ENCODE measurements around the gene RABAC1.
"Not testable (repeated sequence)": the region's sequence is repeated elsewhere in the genome, so short reads cannot be mapped to it uniquely, and the experiment has no call there.

Gene RABAC1

GRCh38 chr19:41947091-41947490 is 12.0 kb downstream of the RABAC1 start:
- TF ChIP-seq GATA1 (IDR thresholded peaks at IDR 0.05; ENCODE audit: low read depth, low read length) (no peak), POLR2A (IDR thresholded peaks at IDR 0.05; ENCODE audit: low read length) (no peak)
- DNase-seq = peak in 1 of 2 experiments; percentile 24

GRCh38 chr19:41945135-41945766 is 13.9 kb downstream of the RABAC1 start:
- DNase-seq = no peak

GRCh38 chr19:41944336-41944735 is 14.8 kb downstream of the RABAC1 start:
- TF ChIP-seq POLR2A (IDR thresholded peaks at IDR 0.05; ENCODE audit: low read length) (no peak), GATA1 (IDR thresholded peaks at IDR 0.05; ENCODE audit: low read depth, low read length) (no peak)
- no peak for DNase-seq

More at GRCh38 chr19:41945135-41945766, 13.9 kb downstream of the RABAC1 start:
- TF ChIP-seq GATA1 (IDR thresholded peaks at IDR 0.05; ENCODE audit: low read depth, low read length) (no peak), POLR2A (IDR thresholded peaks at IDR 0.05; ENCODE audit: low read length) (no peak)

- no peak for TF ChIP-seq POLR2A (IDR thresholded peaks at IDR 0.05; ENCODE audit: low read length)
- no peak for TF ChIP-seq GATA1 (IDR thresholded peaks at IDR 0.05; ENCODE audit: low read depth, low read length)
- DNase-seq = no peak
Measured at GRCh38 chr19:41941410-41942202, 17.5 kb downstream of the RABAC1 start.

- no peak for DNase-seq
- no peak for TF ChIP-seq POLR2A (IDR thresholded peaks at IDR 0.05; ENCODE audit: low read length)
- no peak for TF ChIP-seq GATA1 (IDR thresholded peaks at IDR 0.05; ENCODE audit: low read depth, low read length)
Measured at GRCh38 chr19:41940731-41941409, 18.3 kb downstream of the RABAC1 start.

- no peak for DNase-seq
- TF ChIP-seq GATA1 (IDR thresholded peaks at IDR 0.05; ENCODE audit: low read depth, low read length) (no peak), POLR2A (IDR thresholded peaks at IDR 0.05; ENCODE audit: low read length) (no peak)
Measured at GRCh38 chr19:41939861-41940730, 19.0 kb downstream of the RABAC1 start.

- not testable (repeated sequence) for DNase-seq
Measured at GRCh38 chr19:41939209-41939608, 19.9 kb downstream of the RABAC1 start.

GRCh38 chr19:41937525-41938468 is 21.3 kb downstream of the RABAC1 start:
- DNase-seq = no peak
- no peak for TF ChIP-seq POLR2A (IDR thresholded peaks at IDR 0.05; ENCODE audit: low read length)
- no peak for TF ChIP-seq GATA1 (IDR thresholded peaks at IDR 0.05; ENCODE audit: low read depth, low read length)

- no peak for DNase-seq
- TF ChIP-seq GATA1 (IDR thresholded peaks at IDR 0.05; ENCODE audit: low read depth, low read length) (no peak), POLR2A (IDR thresholded peaks at IDR 0.05; ENCODE audit: low read length) (no peak)
Measured at GRCh38 chr19:41936961-41937360, 22.2 kb downstream of the RABAC1 start.

- DNase-seq = no peak
- TF ChIP-seq POLR2A (IDR thresholded peaks at IDR 0.05; ENCODE audit: low read length) (no peak), GATA1 (IDR thresholded peaks at IDR 0.05; ENCODE audit: low read depth, low read length) (no peak)
Measured at GRCh38 chr19:41936416-41936850, 22.7 kb downstream of the RABAC1 start.

GRCh38 chr19:41935760-41936415 is 23.2 kb downstream of the RABAC1 start:
- no peak for DNase-seq
- TF ChIP-seq GATA1 (IDR thresholded peaks at IDR 0.05; ENCODE audit: low read depth, low read length) = no peak
- TF ChIP-seq POLR2A (IDR thresholded peaks at IDR 0.05; ENCODE audit: low read length) = no peak

GRCh38 chr19:41934849-41935374 is 24.2 kb downstream of the RABAC1 start:
- DNase-seq = peak; percentile 52 to 73

More at GRCh38 chr19:41934849-41935374, 24.2 kb downstream of the RABAC1 start:
- TF ChIP-seq POLR2A (IDR thresholded peaks at IDR 0.05; ENCODE audit: low read length) (no peak), GATA1 (IDR thresholded peaks at IDR 0.05; ENCODE audit: low read depth, low read length) (no peak)

Measured in erythroblast (primary cell).